Ascending aorta (tissue), 2 donors: Measurements from ENCODE around the gene MPZL1. TPM values are rescaled to one million over a fixed set of nuclear protein-coding genes. Genes with fewer than 3 reads are reported as not detected.

Experiments used
- DNase-seq, 2 donors: peaks; one replicate each; pipeline ENCODE4 v3.0.0-alpha.2; 2019; ENCODE audit warnings: low spot score in 2 of 2
- H3K27ac ChIP-seq, 2 donors: fragments of 200-600 bp; sonication (generic); one replicate each; pipeline ENCODE4 v1.5.1; 2016 to 2017; ENCODE audit warnings: mild to moderate bottlenecking in 1 of 2
- H3K27me3 ChIP-seq: fragments of 200-600 bp; sonication (generic); one replicate; pipeline ENCODE4 v1.5.1; 2017
- H3K36me3 ChIP-seq, 2 donors: fragments of 200-600 bp; sonication (generic); one replicate each; pipeline ENCODE4 v1.5.1; 2016
- H3K4me1 ChIP-seq, 2 donors: fragments of 200-600 bp; sonication (generic); one replicate each; pipeline ENCODE4 v1.5.1; 2016 to 2017; ENCODE audit warnings: mild to moderate bottlenecking in 1 of 2
- H3K4me3 ChIP-seq, 2 donors: fragments of 200-600 bp; sonication (generic); one replicate each; pipeline ENCODE4 v1.5.1; 2016 to 2017; ENCODE audit warnings: mild to moderate bottlenecking in 1 of 2
- H3K9me3 ChIP-seq, 2 donors: fragments of 200-600 bp; sonication (generic); one replicate each; pipeline ENCODE4 v1.5.1; 2016
- intact Hi-C: fragments of 100-400 bp; cut with DNase I; formaldehyde crosslinking; loops from one replicate; pipeline ENCODE4 v1.15.1; 2023
- total RNA-seq: library from RNA; depleted of rRNA; stranded (reverse); fragments of >200 nt; gene quantifications from one replicate; pipeline ENCODE4 v1.1.0, GENCODE V29; 2016
- TF ChIP-seq, protein P1 (sequence below), 3 experiments: fragments of 200-600 bp in 2 of 3; fragments of 450-650 bp in 1 of 3; sonication (generic) in 2 of 3; IDR thresholded peaks; one replicate each; pipeline ENCODE4 v1.5.1; 2016 to 2019; ENCODE audit warnings: antibody characterized with exemption in 3 of 3, mild to moderate bottlenecking in 1 of 3, moderate library complexity in 1 of 3

MPZL1 gene
- total RNA-seq, 1 donor from 2014 or later, result 58.9 TPM

DNA sequence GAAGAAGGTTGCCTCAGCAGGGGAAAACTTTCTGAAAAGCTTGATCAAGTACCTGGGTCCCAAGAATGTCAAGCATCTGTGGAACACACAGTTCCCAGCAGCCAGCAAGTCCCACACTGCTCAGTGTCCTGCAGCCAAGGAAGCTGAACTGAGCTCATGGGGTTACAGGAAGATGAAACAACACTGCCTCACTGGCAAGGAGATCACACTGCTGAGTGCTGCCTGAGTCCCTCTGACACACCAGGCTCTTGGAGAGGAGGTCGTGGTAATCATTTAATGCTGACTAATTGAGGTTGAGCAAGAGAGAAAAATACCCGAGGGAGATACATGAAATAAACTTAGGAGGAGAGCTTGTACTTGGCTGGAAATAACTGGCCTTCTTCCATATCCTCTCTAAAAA lies 75.2 kb downstream of the MPZL1 start:
- DNase-seq, result peak; percentile 68 to 95
- H3K27ac ChIP-seq, result peak overlapping the region; percentile 71 to 77
- H3K36me3 ChIP-seq, result no peaks in the 10 kb centered on the region
- H3K4me3 ChIP-seq, result peak overlapping the region; percentile 9 to 24
- no peaks in the 10 kb centered on the region for H3K9me3 ChIP-seq
- H3K27me3 ChIP-seq, result no peaks in the 10 kb centered on the region
- TF ChIP-seq, protein P1, sequence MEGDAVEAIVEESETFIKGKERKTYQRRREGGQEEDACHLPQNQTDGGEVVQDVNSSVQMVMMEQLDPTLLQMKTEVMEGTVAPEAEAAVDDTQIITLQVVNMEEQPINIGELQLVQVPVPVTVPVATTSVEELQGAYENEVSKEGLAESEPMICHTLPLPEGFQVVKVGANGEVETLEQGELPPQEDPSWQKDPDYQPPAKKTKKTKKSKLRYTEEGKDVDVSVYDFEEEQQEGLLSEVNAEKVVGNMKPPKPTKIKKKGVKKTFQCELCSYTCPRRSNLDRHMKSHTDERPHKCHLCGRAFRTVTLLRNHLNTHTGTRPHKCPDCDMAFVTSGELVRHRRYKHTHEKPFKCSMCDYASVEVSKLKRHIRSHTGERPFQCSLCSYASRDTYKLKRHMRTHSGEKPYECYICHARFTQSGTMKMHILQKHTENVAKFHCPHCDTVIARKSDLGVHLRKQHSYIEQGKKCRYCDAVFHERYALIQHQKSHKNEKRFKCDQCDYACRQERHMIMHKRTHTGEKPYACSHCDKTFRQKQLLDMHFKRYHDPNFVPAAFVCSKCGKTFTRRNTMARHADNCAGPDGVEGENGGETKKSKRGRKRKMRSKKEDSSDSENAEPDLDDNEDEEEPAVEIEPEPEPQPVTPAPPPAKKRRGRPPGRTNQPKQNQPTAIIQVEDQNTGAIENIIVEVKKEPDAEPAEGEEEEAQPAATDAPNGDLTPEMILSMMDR (IDR thresholded peaks at IDR 0.05), result no peak
- intact Hi-C loops, result loop anchor here (1.0 to 5.0 kb wide), 3 partner anchors 76 to 245 kb away; partner anchors contain the start of genes CREG1, DCAF6 and MPZL1
- H3K4me1 ChIP-seq, result peaks cover 0 to 22% of the 10 kb centered on the region in 2 donors

DNA sequence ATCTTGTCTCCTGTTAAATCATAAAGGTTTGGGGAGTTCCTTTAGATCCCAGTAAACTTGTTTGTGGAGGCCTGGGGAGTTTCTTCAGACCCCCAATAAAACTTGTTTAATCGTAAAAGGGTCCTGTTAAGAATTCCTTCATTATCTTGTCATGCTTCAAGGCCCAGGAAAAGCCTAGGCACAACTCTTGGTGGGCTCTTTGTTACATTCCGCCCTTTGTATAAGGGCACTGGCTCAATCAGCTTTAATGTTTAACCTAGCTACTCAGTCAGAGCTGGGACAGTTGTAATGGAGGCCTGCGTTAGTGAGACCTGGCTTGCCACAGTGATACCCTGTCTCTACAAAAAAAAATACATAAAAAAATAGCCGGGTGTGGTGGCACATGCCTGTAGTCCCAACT lies 77.2 kb downstream of the MPZL1 start:
- TF ChIP-seq, protein P1 (IDR thresholded peaks at IDR 0.05), result no peak
- Histone ChIP-seq H3K9me3 (no peaks in the 10 kb centered on the region), H3K4me3 (no peak overlapping the region), H3K36me3 (no peaks in the 10 kb centered on the region), H3K27ac (no peak overlapping the region), H3K27me3 (no peaks in the 10 kb centered on the region), H3K4me1 (peaks cover 0 to 24% of the 10 kb centered on the region in 2 donors)
- no peak for DNase-seq
- intact Hi-C loops, result loop anchor here (5.0 kb wide), 1 partner anchor 247 kb away; the partner anchor contains the start of gene CREG1

DNA sequence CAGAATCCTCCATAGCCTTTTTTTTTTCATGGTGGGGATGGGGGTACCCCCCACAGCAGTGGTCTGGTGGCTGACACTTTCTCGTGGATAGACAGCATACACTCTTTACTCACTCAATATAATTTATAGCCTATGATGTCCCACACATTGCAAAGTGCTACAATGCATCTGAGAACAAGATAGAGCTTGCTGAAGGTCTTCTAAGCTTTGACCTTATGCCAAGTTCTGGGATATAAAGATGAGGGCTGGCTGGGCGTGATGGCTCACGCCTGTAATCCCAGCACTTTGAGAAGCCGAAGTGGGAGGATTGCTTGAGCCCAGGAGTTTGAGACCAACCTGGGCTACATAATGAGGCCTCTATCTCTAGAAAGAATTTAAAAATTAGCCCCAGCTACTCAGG lies 78.0 kb downstream of the MPZL1 start:
- Histone ChIP-seq H3K27me3 (no peaks in the 10 kb centered on the region), H3K4me1 (peaks cover 0 to 22% of the 10 kb centered on the region in 2 donors), H3K27ac (no peak overlapping the region), H3K9me3 (no peaks in the 10 kb centered on the region), H3K36me3 (no peaks in the 10 kb centered on the region), H3K4me3 (no peak overlapping the region)
- TF ChIP-seq, protein P1 (IDR thresholded peaks at IDR 0.05), result no peak
- DNase-seq, result no peak
- intact Hi-C loops, result loop anchor here (5.0 to 10.0 kb wide), 3 partner anchors 197 to 345 kb away; partner anchors contain the start of gene CREG1

DNA sequence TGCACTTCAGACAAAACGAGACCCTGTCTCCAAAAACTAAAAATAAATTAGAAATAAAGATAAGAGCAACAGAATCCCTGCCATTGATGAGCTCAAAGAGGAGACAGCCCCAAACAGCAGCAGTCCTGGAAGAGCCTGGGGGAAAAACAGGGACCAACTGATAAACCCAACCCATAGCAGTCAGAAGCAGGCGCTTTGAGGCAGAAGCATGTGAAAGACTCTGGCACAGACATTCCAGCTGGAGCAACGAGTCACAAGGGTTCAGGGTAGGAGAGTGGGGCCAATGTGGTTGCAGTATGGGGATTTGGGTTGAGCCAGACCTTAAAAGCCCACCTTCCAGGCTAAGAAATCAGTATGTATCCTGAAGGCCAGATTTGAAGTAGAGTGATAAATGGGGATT lies 78.5 kb downstream of the MPZL1 start:
- Histone ChIP-seq H3K27me3 (no peaks in the 10 kb centered on the region), H3K27ac (no peak overlapping the region), H3K4me3 (no peak overlapping the region), H3K36me3 (no peaks in the 10 kb centered on the region), H3K4me1 (peaks cover 0 to 17% of the 10 kb centered on the region in 2 donors), H3K9me3 (no peaks in the 10 kb centered on the region)
- TF ChIP-seq, protein P1 (IDR thresholded peaks at IDR 0.05), result no peak
- no peak for DNase-seq
- intact Hi-C loops, result loop anchor here (5.0 to 10.0 kb wide), 2 partner anchors 198 to 345 kb away; no protein-coding TSS in a partner anchor

DNA sequence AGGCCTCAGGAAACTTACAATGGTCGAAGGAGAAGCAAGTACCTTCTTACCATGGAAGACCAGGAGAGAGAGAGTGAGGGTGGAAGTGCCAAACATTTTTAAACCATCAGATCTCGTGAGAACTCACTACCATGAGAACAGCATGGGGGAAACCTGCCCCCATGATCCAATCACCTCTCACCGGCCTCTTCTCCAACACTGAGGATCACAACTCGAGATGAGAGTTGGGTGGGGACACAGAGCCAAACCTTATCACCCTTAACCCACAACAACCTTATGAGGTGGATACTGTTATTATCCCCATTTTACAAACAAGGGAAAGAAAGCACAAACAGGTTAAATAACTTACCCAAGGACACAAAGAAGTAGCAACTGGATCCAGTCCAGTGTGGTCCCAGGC lies 80.5 kb downstream of the MPZL1 start:
- TF ChIP-seq, protein P1 (IDR thresholded peaks at IDR 0.05), result no peak
- Histone ChIP-seq H3K27me3 (no peaks in the 10 kb centered on the region), H3K36me3 (no peaks in the 10 kb centered on the region), H3K27ac (no peak overlapping the region), H3K4me3 (no peak overlapping the region), H3K9me3 (no peaks in the 10 kb centered on the region), H3K4me1 (peaks cover 0 to 2% of the 10 kb centered on the region in 2 donors)
- intact Hi-C loops, result loop anchor here (2.0 to 10.0 kb wide), 3 partner anchors 19 to 347 kb away; no protein-coding TSS in a partner anchor
- DNase-seq, result no peak
